ENCODE results near the gene SPACA4.
"Not testable (repeated sequence)": the region's sequence is repeated elsewhere in the genome, so short reads cannot be mapped to it uniquely, and the experiment has no call there.

The SPACA4 gene

DNA sequence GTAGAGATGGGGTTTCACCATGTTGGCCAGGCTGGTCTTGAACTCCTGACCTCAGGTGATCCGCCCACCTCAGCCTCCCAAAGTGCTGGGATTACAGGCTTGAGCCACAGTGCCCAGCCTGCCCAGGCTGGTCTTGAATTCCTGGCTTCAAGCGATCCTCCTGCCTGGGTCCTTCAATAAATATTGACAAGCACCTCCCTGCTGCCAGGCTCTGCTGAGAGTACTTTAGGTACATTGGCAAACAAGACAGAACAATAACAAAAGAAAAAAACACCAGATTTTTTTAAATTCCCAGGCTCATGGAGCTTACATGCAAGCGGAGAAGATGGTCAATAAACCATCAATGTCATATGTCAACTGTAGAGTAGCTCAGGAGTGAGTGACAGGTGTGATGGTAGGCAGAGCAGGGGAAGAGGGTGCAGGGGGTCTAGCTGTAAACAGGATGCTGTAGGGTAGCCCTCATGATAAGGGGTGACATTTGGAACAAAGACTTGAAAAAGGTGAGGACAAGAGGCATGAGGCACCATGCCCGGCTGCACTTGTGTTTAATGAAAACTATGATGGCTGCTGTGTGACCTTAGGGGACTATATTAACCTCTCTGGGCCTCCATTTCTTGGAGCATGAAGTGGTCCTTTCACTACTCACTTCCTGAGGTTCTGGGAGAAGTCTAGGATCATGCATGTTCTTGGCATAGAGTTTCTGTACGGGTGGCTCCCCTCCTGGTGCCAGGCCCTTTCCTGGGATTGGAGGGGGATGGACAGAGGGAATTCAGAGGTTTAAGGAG lies 35.0 kb upstream of the SPACA4 start:
- H4K8ac ChIP-seq (ENCODE audit: low read length), result no peak overlapping the region
- 75% methylated on average over 5 of the region's 5 CpGs for WGBS
- no peak overlapping the region for H2AK5ac ChIP-seq (ENCODE audit: low read length, severe bottlenecking)
- H3K36me3 ChIP-seq (ENCODE audit: control insufficient read depth in 1 of 2, insufficient read depth in 2 of 2, low read depth in 1 of 2, low read length in 2 of 2), result no peaks in the 10 kb centered on the region
- no peak overlapping the region for H2BK120ac ChIP-seq (ENCODE audit: low read depth, low read length)
- H3K27ac ChIP-seq (ENCODE audit: low read length, poor library complexity, severe bottlenecking), result no peak overlapping the region
- DNase-seq, result no peak
- H3K4me3 ChIP-seq (ENCODE audit: insufficient read depth in 1 of 2, low read depth in 1 of 2, low read length in 2 of 2), result no peak overlapping the region
- no peaks in the 10 kb centered on the region for H3K9me3 ChIP-seq (ENCODE audit: control insufficient read depth, low read length)
- H4K91ac ChIP-seq (ENCODE audit: low read length), result no peak overlapping the region
- H3K14ac ChIP-seq (ENCODE audit: low read length in 2 of 2), result no peak overlapping the region
- H2AFZ ChIP-seq (ENCODE audit: low read depth, low read length), result no peak overlapping the region
- no peak overlapping the region for H3K4ac ChIP-seq (ENCODE audit: low read depth in 1 of 2, low read length in 2 of 2)
- H3K79me1 ChIP-seq (replicated peaks; ENCODE audit: low read length, poor library complexity, severe bottlenecking), result no peaks in the 10 kb centered on the region
- H2BK15ac ChIP-seq (ENCODE audit: low read depth, poor library complexity, severe bottlenecking), result no peak overlapping the region
- no peaks in the 10 kb centered on the region for H3K27me3 ChIP-seq (ENCODE audit: control insufficient read depth in 1 of 2, insufficient read depth in 1 of 2, low read length in 2 of 2)
- no peak overlapping the region for H3K18ac ChIP-seq (ENCODE audit: low read depth in 1 of 2, low read length in 2 of 2)
- no peak overlapping the region for H3K4me2 ChIP-seq (ENCODE audit: low read length, poor library complexity, severe bottlenecking)
- no peak overlapping the region for H2BK12ac ChIP-seq (ENCODE audit: low read length in 2 of 2)
- H3K23ac ChIP-seq (ENCODE audit: low read length in 2 of 2), result no peak overlapping the region
- peaks cover 16% of the 10 kb centered on the region for H3K4me1 ChIP-seq (ENCODE audit: control insufficient read depth, insufficient read depth, low read depth, low read length)
- no peak overlapping the region for H3K9ac ChIP-seq (ENCODE audit: low read length)
- no peak overlapping the region for H2BK5ac ChIP-seq (ENCODE audit: low read depth, low read length, poor library complexity, severe bottlenecking)

- H3K9ac ChIP-seq (ENCODE audit: low read length), result no peak overlapping the region
- H3K14ac ChIP-seq (ENCODE audit: low read length in 2 of 2), result no peak overlapping the region
- no peaks in the 10 kb centered on the region for H3K79me1 ChIP-seq (replicated peaks; ENCODE audit: low read length, poor library complexity, severe bottlenecking)
- H3K4me2 ChIP-seq (ENCODE audit: low read length, poor library complexity, severe bottlenecking), result no peak overlapping the region
- no peak overlapping the region for H2AK5ac ChIP-seq (ENCODE audit: low read length, severe bottlenecking)
- no peak overlapping the region for H2AFZ ChIP-seq (ENCODE audit: low read depth, low read length)
- H4K91ac ChIP-seq (ENCODE audit: low read length), result no peak overlapping the region
- H3K23ac ChIP-seq (ENCODE audit: low read length in 2 of 2), result no peak overlapping the region
- no peaks in the 10 kb centered on the region for H3K9me3 ChIP-seq (ENCODE audit: control insufficient read depth, low read length)
- H3K4ac ChIP-seq (ENCODE audit: low read depth in 1 of 2, low read length in 2 of 2), result no peak overlapping the region
- 73% methylated on average over 12 of the region's 12 CpGs for whole genome bisulfite sequencing
- H2BK120ac ChIP-seq (ENCODE audit: low read depth, low read length), result no peak overlapping the region
- H3K36me3 ChIP-seq (ENCODE audit: control insufficient read depth in 1 of 2, insufficient read depth in 2 of 2, low read depth in 1 of 2, low read length in 2 of 2), result no peaks in the 10 kb centered on the region
- H3K18ac ChIP-seq (ENCODE audit: low read depth in 1 of 2, low read length in 2 of 2), result no peak overlapping the region
- H3K27ac ChIP-seq (ENCODE audit: low read length, poor library complexity, severe bottlenecking), result no peak overlapping the region
- no peak overlapping the region for H3K4me3 ChIP-seq (ENCODE audit: insufficient read depth in 1 of 2, low read depth in 1 of 2, low read length in 2 of 2)
- no peak overlapping the region for H2BK12ac ChIP-seq (ENCODE audit: low read length in 2 of 2)
- H3K4me1 ChIP-seq (ENCODE audit: control insufficient read depth, insufficient read depth, low read depth, low read length), result peaks cover 13% of the 10 kb centered on the region
- no peak overlapping the region for H4K8ac ChIP-seq (ENCODE audit: low read length)
- no peak overlapping the region for H2BK5ac ChIP-seq (ENCODE audit: low read depth, low read length, poor library complexity, severe bottlenecking)
- no peak for DNase-seq
- no peaks in the 10 kb centered on the region for H3K27me3 ChIP-seq (ENCODE audit: control insufficient read depth in 1 of 2, insufficient read depth in 1 of 2, low read length in 2 of 2)
- H2BK15ac ChIP-seq (ENCODE audit: low read depth, poor library complexity, severe bottlenecking), result no peak overlapping the region
Observed at GRCh38 chr19:48573163-48573505, 33.4 kb upstream of the SPACA4 start.

DNA sequence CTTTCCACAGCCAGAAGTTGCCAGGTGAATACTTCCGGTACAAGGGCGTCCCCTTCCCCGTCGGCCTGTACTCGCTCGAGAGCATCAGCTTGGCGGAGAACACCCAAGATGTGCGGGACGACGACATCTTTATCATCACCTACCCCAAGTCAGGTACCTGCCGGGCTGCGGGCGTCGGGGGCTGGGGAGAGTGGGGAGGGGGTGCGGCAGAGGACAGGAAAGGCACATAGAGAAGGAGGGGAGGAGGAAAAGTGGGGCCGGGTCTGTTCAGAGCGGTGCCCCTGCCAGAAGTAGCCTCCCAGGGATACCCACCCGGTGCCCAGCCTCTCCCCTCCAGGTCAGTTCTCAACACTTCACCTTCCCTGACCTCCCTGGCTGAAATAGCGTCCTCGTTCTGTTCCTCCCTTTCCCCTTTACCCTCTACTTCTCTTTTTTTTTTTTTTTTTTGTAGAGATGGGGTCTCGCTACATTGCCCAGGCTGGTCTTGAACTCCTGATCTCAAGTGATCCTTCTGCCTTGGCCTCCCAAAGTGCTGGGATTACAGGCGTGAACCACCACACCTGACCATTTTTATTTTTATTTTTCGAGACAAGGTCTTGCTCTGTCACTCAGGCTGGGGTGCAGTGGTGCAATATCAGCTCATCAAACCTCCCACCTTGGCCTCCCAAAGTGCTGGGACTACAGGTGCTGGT lies 30.5 kb upstream of the SPACA4 start:
- Histone ChIP-seq H2BK120ac (ENCODE audit: low read depth, low read length) (no peak overlapping the region), H2BK15ac (ENCODE audit: low read depth, poor library complexity, severe bottlenecking) (no peak overlapping the region), H3K4me3 (ENCODE audit: insufficient read depth in 1 of 2, low read depth in 1 of 2, low read length in 2 of 2) (no peak overlapping the region), H3K4ac (ENCODE audit: low read depth in 1 of 2, low read length in 2 of 2) (no peak overlapping the region), H3K27me3 (ENCODE audit: control insufficient read depth in 1 of 2, insufficient read depth in 1 of 2, low read length in 2 of 2) (no peaks in the 10 kb centered on the region), H3K79me1 (replicated peaks; ENCODE audit: low read length, poor library complexity, severe bottlenecking) (no peaks in the 10 kb centered on the region), H2BK12ac (ENCODE audit: low read length in 2 of 2) (no peak overlapping the region), H3K4me1 (ENCODE audit: control insufficient read depth, insufficient read depth, low read depth, low read length) (peaks cover 6% of the 10 kb centered on the region), H2AFZ (ENCODE audit: low read depth, low read length) (no peak overlapping the region), H3K27ac (ENCODE audit: low read length, poor library complexity, severe bottlenecking) (no peak overlapping the region), H4K91ac (ENCODE audit: low read length) (no peak overlapping the region), H3K36me3 (ENCODE audit: control insufficient read depth in 1 of 2, insufficient read depth in 2 of 2, low read depth in 1 of 2, low read length in 2 of 2) (no peaks in the 10 kb centered on the region), H3K9me3 (ENCODE audit: control insufficient read depth, low read length) (no peaks in the 10 kb centered on the region), H3K18ac (ENCODE audit: low read depth in 1 of 2, low read length in 2 of 2) (no peak overlapping the region), H3K9ac (ENCODE audit: low read length) (no peak overlapping the region), H3K4me2 (ENCODE audit: low read length, poor library complexity, severe bottlenecking) (no peak overlapping the region), H4K8ac (ENCODE audit: low read length) (no peak overlapping the region), H2BK5ac (ENCODE audit: low read depth, low read length, poor library complexity, severe bottlenecking) (no peak overlapping the region), H3K23ac (ENCODE audit: low read length in 2 of 2) (no peak overlapping the region), H2AK5ac (ENCODE audit: low read length, severe bottlenecking) (no peak overlapping the region), H3K14ac (ENCODE audit: low read length in 2 of 2) (no peak overlapping the region)
- 79% methylated on average over 13 of the region's 23 CpGs for WGBS
- no peak for DNase-seq

GRCh38 chr19:48577908-48578307 lies 28.6 kb upstream of the SPACA4 start:
- H2BK15ac ChIP-seq (ENCODE audit: low read depth, poor library complexity, severe bottlenecking); H3K14ac ChIP-seq (ENCODE audit: low read length in 2 of 2); H3K27ac ChIP-seq (ENCODE audit: low read length, poor library complexity, severe bottlenecking); H4K91ac ChIP-seq (ENCODE audit: low read length); H3K9me3 ChIP-seq (ENCODE audit: control insufficient read depth, low read length); H3K23ac ChIP-seq (ENCODE audit: low read length in 2 of 2); H2AFZ ChIP-seq (ENCODE audit: low read depth, low read length); H3K27me3 ChIP-seq (ENCODE audit: control insufficient read depth in 1 of 2, insufficient read depth in 1 of 2, low read length in 2 of 2); H3K18ac ChIP-seq (ENCODE audit: low read depth in 1 of 2, low read length in 2 of 2); H3K4me3 ChIP-seq (ENCODE audit: insufficient read depth in 1 of 2, low read depth in 1 of 2, low read length in 2 of 2); H3K79me1 ChIP-seq (replicated peaks; ENCODE audit: low read length, poor library complexity, severe bottlenecking); H4K8ac ChIP-seq (ENCODE audit: low read length); DNase-seq; H3K9ac ChIP-seq (ENCODE audit: low read length); H3K36me3 ChIP-seq (ENCODE audit: control insufficient read depth in 1 of 2, insufficient read depth in 2 of 2, low read depth in 1 of 2, low read length in 2 of 2); H2AK5ac ChIP-seq (ENCODE audit: low read length, severe bottlenecking); H3K4ac ChIP-seq (ENCODE audit: low read depth in 1 of 2, low read length in 2 of 2); H2BK5ac ChIP-seq (ENCODE audit: low read depth, low read length, poor library complexity, severe bottlenecking); H3K4me2 ChIP-seq (ENCODE audit: low read length, poor library complexity, severe bottlenecking); H2BK120ac ChIP-seq (ENCODE audit: low read depth, low read length); H3K4me1 ChIP-seq (ENCODE audit: control insufficient read depth, insufficient read depth, low read depth, low read length); H2BK12ac ChIP-seq (ENCODE audit: low read length in 2 of 2): not testable (repeated sequence)
- WGBS, result 95% methylated on average over 7 of the region's 7 CpGs
